ENCODE measurements around the gene RHPN2.
"Not testable (repeated sequence)": the region's sequence is repeated elsewhere in the genome, so short reads cannot be mapped to it uniquely, and the experiment has no call there.

Gene RHPN2

GRCh38 chr19:33025468-33026238 lies 39.0 kb downstream of the RHPN2 start:
- not testable (repeated sequence) for H3K9me3 Mint-ChIP-seq; H3K4me3 Mint-ChIP-seq; DNase-seq; H3K27me3 Mint-ChIP-seq; H3K36me3 Mint-ChIP-seq (ENCODE audit: low read depth); H3K4me1 Mint-ChIP-seq (ENCODE audit: low read depth); H3K27ac Mint-ChIP-seq

GRCh38 chr19:33024398-33024797 lies 40.3 kb downstream of the RHPN2 start:
- no peaks in the 10 kb centered on the region for H3K4me1 Mint-ChIP-seq (ENCODE audit: low read depth)
- DNase-seq = no peak
- peaks cover 4% of the 10 kb centered on the region for H3K36me3 Mint-ChIP-seq (ENCODE audit: low read depth)
- peaks cover 6% of the 10 kb centered on the region for H3K27me3 Mint-ChIP-seq
- no peak overlapping the region for H3K4me3 Mint-ChIP-seq
- no peak overlapping the region for H3K27ac Mint-ChIP-seq
- H3K9me3 Mint-ChIP-seq = no peaks in the 10 kb centered on the region

- Mint-ChIP-seq H3K36me3 (ENCODE audit: low read depth) (peaks cover 4% of the 10 kb centered on the region), H3K9me3 (no peaks in the 10 kb centered on the region), H3K27ac (no peak overlapping the region), H3K27me3 (peaks cover 6% of the 10 kb centered on the region), H3K4me1 (ENCODE audit: low read depth) (no peaks in the 10 kb centered on the region), H3K4me3 (no peak overlapping the region)
- DNase-seq = no peak
Observed at GRCh38 chr19:33022472-33023116, 42.1 kb downstream of the RHPN2 start.

- not testable (repeated sequence) for H3K27ac Mint-ChIP-seq
Observed at GRCh38 chr19:33010891-33011290, 53.8 kb downstream of the RHPN2 start.

GRCh38 chr19:33008738-33009137 lies 56.0 kb downstream of the RHPN2 start:
- Mint-ChIP-seq H3K4me1 (ENCODE audit: low read depth) (no peaks in the 10 kb centered on the region), H3K36me3 (ENCODE audit: low read depth) (no peaks in the 10 kb centered on the region), H3K27ac (no peak overlapping the region), H3K27me3 (no peaks in the 10 kb centered on the region), H3K4me3 (no peak overlapping the region), H3K9me3 (no peaks in the 10 kb centered on the region)
- DNase-seq = no peak

More at GRCh38 chr19:33010891-33011290, 53.8 kb downstream of the RHPN2 start:
- H3K4me3 Mint-ChIP-seq; H3K36me3 Mint-ChIP-seq (ENCODE audit: low read depth); H3K9me3 Mint-ChIP-seq; DNase-seq; H3K27me3 Mint-ChIP-seq; H3K4me1 Mint-ChIP-seq (ENCODE audit: low read depth): not testable (repeated sequence)

- no peaks in the 10 kb centered on the region for H3K36me3 Mint-ChIP-seq (ENCODE audit: low read depth)
- H3K4me3 Mint-ChIP-seq = no peak overlapping the region
- H3K4me1 Mint-ChIP-seq (ENCODE audit: low read depth) = peaks cover 5% of the 10 kb centered on the region
- H3K9me3 Mint-ChIP-seq = no peaks in the 10 kb centered on the region
- no peaks in the 10 kb centered on the region for H3K27me3 Mint-ChIP-seq
- H3K27ac Mint-ChIP-seq = no peak overlapping the region
- DNase-seq = no peak
Observed at GRCh38 chr19:33005440-33005839, 59.2 kb downstream of the RHPN2 start.

- not testable (repeated sequence) for DNase-seq; H3K36me3 Mint-ChIP-seq (ENCODE audit: low read depth); H3K27me3 Mint-ChIP-seq; H3K4me3 Mint-ChIP-seq; H3K4me1 Mint-ChIP-seq (ENCODE audit: low read depth); H3K27ac Mint-ChIP-seq; H3K9me3 Mint-ChIP-seq
Observed at GRCh38 chr19:33003424-33004024, 61.2 kb downstream of the RHPN2 start.

GRCh38 chr19:33002126-33002865 lies 62.4 kb downstream of the RHPN2 start:
- not testable (repeated sequence) for H3K36me3 Mint-ChIP-seq (ENCODE audit: low read depth); H3K27me3 Mint-ChIP-seq; H3K4me3 Mint-ChIP-seq; H3K4me1 Mint-ChIP-seq (ENCODE audit: low read depth); H3K9me3 Mint-ChIP-seq; H3K27ac Mint-ChIP-seq; DNase-seq

- peaks cover 10% of the 10 kb centered on the region for H3K4me1 Mint-ChIP-seq (ENCODE audit: low read depth)
- no peaks in the 10 kb centered on the region for H3K27me3 Mint-ChIP-seq
- H3K27ac Mint-ChIP-seq = no peak overlapping the region
- DNase-seq = no peak
- no peaks in the 10 kb centered on the region for H3K9me3 Mint-ChIP-seq
- H3K36me3 Mint-ChIP-seq (ENCODE audit: low read depth) = no peaks in the 10 kb centered on the region
- H3K4me3 Mint-ChIP-seq = no peak overlapping the region
Observed at GRCh38 chr19:33000910-33001309, 63.8 kb downstream of the RHPN2 start.

GRCh38 chr19:33000510-33000909 lies 64.2 kb downstream of the RHPN2 start:
- Mint-ChIP-seq H3K36me3 (ENCODE audit: low read depth) (no peaks in the 10 kb centered on the region), H3K4me3 (no peak overlapping the region), H3K27me3 (no peaks in the 10 kb centered on the region), H3K9me3 (no peaks in the 10 kb centered on the region), H3K4me1 (ENCODE audit: low read depth) (peaks cover 10% of the 10 kb centered on the region), H3K27ac (no peak overlapping the region)
- DNase-seq = peak; percentile 35

GRCh38 chr19:32998722-32999121 lies 66.0 kb downstream of the RHPN2 start:
- Mint-ChIP-seq H3K9me3 (no peaks in the 10 kb centered on the region), H3K4me1 (ENCODE audit: low read depth) (peaks cover 10% of the 10 kb centered on the region), H3K27me3 (no peaks in the 10 kb centered on the region), H3K36me3 (ENCODE audit: low read depth) (no peaks in the 10 kb centered on the region), H3K27ac (no peak overlapping the region), H3K4me3 (no peak overlapping the region)
- no peak for DNase-seq

- no peak overlapping the region for H3K27ac Mint-ChIP-seq
- no peaks in the 10 kb centered on the region for H3K36me3 Mint-ChIP-seq (ENCODE audit: low read depth)
- H3K27me3 Mint-ChIP-seq = no peaks in the 10 kb centered on the region
- H3K9me3 Mint-ChIP-seq = no peaks in the 10 kb centered on the region
- no peak for DNase-seq
- H3K4me3 Mint-ChIP-seq = no peak overlapping the region
- H3K4me1 Mint-ChIP-seq (ENCODE audit: low read depth) = peaks cover 10% of the 10 kb centered on the region
Observed at GRCh38 chr19:32997716-32998355, 66.9 kb downstream of the RHPN2 start.

GRCh38 chr19:32997061-32997464 lies 67.6 kb downstream of the RHPN2 start:
- H3K27me3 Mint-ChIP-seq; H3K27ac Mint-ChIP-seq; H3K36me3 Mint-ChIP-seq (ENCODE audit: low read depth); H3K4me3 Mint-ChIP-seq; DNase-seq; H3K9me3 Mint-ChIP-seq; H3K4me1 Mint-ChIP-seq (ENCODE audit: low read depth): not testable (repeated sequence)

GRCh38 chr19:32995966-32996365 lies 68.7 kb downstream of the RHPN2 start:
- not testable (repeated sequence) for H3K36me3 Mint-ChIP-seq (ENCODE audit: low read depth); H3K27ac Mint-ChIP-seq; H3K4me3 Mint-ChIP-seq; H3K27me3 Mint-ChIP-seq; H3K9me3 Mint-ChIP-seq; DNase-seq
- peaks cover 15% of the 10 kb centered on the region for H3K4me1 Mint-ChIP-seq (ENCODE audit: low read depth)

Data from activated T-cell treated with anti-CD3 and anti-CD28 coated beads, Interleukin-2, amount 50 U/mL, for 24 hours (primary cell).